ENCODE results near the gene FAM184B.
"Not testable (repeated sequence)": the region's sequence is repeated elsewhere in the genome, so short reads cannot be mapped to it uniquely, and the experiment has no call there.

FAM184B gene

DNA sequence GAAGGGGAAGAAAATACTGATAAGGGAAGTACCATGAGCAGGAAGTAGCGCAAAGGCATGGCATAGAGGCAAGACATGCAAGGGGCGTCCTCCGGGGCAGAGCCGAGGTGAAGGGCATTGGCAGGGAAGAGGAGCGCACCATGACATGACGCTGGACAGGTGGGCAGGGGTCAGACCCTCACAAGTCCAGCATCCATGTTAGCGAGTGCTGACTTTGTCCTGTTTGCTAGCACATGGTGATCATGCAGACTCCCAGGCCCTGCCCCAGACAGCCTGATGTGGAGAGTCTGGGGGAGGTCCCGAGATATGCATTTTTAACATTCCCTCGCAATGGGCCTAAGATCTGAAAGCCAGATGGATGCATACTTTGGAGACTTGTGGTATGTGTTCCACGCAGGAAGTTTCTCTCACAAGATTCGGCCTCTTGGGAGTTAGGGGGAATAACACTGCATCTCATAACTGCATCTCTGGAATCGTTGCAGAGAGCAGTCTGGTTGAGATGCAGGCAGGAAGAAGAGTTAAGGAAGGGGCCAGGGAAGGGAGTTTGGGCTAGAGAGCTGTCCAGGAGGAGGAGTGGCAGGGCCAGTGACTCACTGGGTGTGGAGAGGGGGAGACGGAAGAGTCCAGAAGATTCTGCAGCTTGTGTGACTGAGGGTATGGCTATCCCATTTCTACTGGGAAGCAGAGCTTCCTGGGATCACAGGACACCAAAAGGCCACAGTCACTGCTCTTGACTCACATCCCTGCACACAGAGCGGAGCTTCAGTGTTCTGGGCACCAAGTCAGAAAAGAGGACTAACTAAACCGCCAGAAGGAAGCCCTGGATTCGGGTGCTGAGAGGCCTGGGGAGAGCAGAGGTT, 59.7 kb downstream of the FAM184B start:
- Histone ChIP-seq H3K36me3 (ENCODE audit: control insufficient read depth, insufficient read depth, low read length) (no peaks in the 10 kb centered on the region), H3K27me3 (ENCODE audit: control insufficient read depth, insufficient read depth, low read length, poor library complexity, severe bottlenecking) (no peaks in the 10 kb centered on the region), H3K4me1 (ENCODE audit: control insufficient read depth, insufficient read depth, low read length) (no peaks in the 10 kb centered on the region), H3K27ac (ENCODE audit: insufficient read depth, low read depth, low read length, poor library complexity, severe bottlenecking) (no peak overlapping the region), H3K4me3 (ENCODE audit: insufficient read depth, low read depth, low read length) (no peak overlapping the region), H3K9me3 (ENCODE audit: control insufficient read depth, low read length) (no peaks in the 10 kb centered on the region)
- 93 to 96% methylated on average over 16 of the region's 16 CpGs for WGBS, 2 experiments

DNA sequence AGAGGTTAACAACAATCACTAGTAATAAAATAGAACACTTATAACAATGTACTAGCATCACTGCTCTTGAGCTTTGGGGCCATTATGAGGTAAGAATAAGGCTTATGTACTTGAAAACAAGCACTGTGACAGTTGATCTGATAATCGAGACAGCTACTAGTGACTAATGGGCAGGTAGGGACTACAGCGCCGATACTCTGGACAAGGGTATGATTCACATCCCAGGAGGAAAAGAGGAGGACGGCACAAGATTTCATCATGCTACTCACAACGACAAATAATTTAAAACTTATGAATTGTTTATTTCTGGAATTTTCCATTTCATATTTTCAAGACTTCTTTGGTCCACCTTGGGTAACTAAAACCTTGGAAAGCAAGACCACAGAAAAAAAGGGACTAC, 62.3 kb downstream of the FAM184B start:
- Histone ChIP-seq H3K9me3 (ENCODE audit: control insufficient read depth, low read length) (no peaks in the 10 kb centered on the region), H3K27me3 (ENCODE audit: control insufficient read depth, insufficient read depth, low read length, poor library complexity, severe bottlenecking) (no peaks in the 10 kb centered on the region), H3K27ac (ENCODE audit: insufficient read depth, low read depth, low read length, poor library complexity, severe bottlenecking) (no peak overlapping the region), H3K4me3 (ENCODE audit: insufficient read depth, low read depth, low read length) (no peak overlapping the region), H3K36me3 (ENCODE audit: control insufficient read depth, insufficient read depth, low read length) (no peaks in the 10 kb centered on the region), H3K4me1 (ENCODE audit: control insufficient read depth, insufficient read depth, low read length) (no peaks in the 10 kb centered on the region)
- WGBS, 2 experiments, result 90 to 96% methylated on average over 3 of the region's 5 CpGs

DNA sequence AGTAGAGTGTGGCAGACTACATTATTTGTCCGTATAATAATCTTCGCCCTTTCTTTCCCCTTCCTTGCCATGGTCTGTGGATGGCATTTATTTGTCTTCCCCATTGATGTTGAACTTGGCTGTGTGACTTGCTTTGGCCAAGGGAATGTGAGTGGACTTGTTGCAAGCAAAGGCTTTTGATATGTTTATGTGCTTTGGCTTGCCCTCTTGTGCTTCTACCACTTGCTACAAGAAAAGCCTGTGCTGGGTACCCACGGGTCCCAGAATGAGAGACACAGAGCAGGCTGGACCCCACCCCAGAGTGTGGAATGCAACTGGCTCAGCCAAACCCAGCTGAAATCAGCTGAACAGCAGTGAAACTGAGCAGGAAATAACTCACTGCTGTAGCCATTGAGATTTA, 63.0 kb downstream of the FAM184B start:
- Histone ChIP-seq H3K9me3 (ENCODE audit: control insufficient read depth, low read length) (no peaks in the 10 kb centered on the region), H3K4me1 (ENCODE audit: control insufficient read depth, insufficient read depth, low read length) (no peaks in the 10 kb centered on the region), H3K27ac (ENCODE audit: insufficient read depth, low read depth, low read length, poor library complexity, severe bottlenecking) (no peak overlapping the region), H3K4me3 (ENCODE audit: insufficient read depth, low read depth, low read length) (no peak overlapping the region), H3K36me3 (ENCODE audit: control insufficient read depth, insufficient read depth, low read length) (no peaks in the 10 kb centered on the region), H3K27me3 (ENCODE audit: control insufficient read depth, insufficient read depth, low read length, poor library complexity, severe bottlenecking) (no peaks in the 10 kb centered on the region)
- 78 to 83% methylated on average over 3 of the region's 3 CpGs for WGBS, 2 experiments

DNA sequence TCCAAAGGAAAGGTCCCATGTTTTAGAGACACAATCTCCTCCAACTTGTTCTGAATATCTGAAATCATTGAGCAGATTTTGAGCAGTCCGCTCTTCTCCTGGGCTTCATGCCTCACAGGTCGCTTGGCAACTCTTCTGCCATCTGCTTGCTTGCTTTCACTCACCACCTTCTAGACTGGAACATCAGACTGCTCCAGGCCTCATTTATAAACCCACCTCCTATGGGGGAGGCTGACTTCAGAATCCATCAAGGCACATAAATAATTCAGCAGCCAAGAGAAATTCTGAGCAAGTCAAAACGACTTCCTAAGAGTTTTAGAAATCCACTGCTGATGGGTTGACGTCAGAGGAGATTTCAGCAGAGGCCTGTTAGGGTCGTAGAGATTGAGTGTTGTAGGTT, 64.1 kb downstream of the FAM184B start:
- Histone ChIP-seq H3K4me1 (ENCODE audit: control insufficient read depth, insufficient read depth, low read length) (no peaks in the 10 kb centered on the region), H3K9me3 (ENCODE audit: control insufficient read depth, low read length) (no peaks in the 10 kb centered on the region), H3K36me3 (ENCODE audit: control insufficient read depth, insufficient read depth, low read length) (no peaks in the 10 kb centered on the region), H3K4me3 (ENCODE audit: insufficient read depth, low read depth, low read length) (no peak overlapping the region), H3K27ac (ENCODE audit: insufficient read depth, low read depth, low read length, poor library complexity, severe bottlenecking) (no peak overlapping the region), H3K27me3 (ENCODE audit: control insufficient read depth, insufficient read depth, low read length, poor library complexity, severe bottlenecking) (no peaks in the 10 kb centered on the region)
- WGBS, 2 experiments, result 85 to 86% methylated on average over 5 of the region's 5 CpGs

DNA sequence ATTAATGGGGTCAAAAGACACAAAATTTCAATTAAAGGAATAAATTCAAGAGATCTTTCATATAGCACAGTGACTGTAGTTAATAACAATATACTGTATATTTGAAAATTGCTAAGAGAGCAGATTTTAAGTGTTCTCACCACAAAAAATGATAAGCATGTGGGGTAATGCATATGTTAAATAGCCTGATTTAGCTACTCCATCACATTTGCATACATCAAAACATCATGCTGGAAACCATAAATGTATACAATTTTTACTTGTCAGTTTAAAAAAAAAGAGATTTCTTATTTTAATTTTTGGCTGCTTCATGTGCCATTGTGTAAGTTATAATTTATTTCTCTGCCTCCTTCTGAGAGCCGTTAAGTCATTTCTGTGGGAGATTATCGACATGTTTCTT, 65.9 kb downstream of the FAM184B start:
- Histone ChIP-seq H3K9me3 (ENCODE audit: control insufficient read depth, low read length) (no peaks in the 10 kb centered on the region), H3K27me3 (ENCODE audit: control insufficient read depth, insufficient read depth, low read length, poor library complexity, severe bottlenecking) (no peaks in the 10 kb centered on the region), H3K4me1 (ENCODE audit: control insufficient read depth, insufficient read depth, low read length) (no peaks in the 10 kb centered on the region), H3K4me3 (ENCODE audit: insufficient read depth, low read depth, low read length) (no peak overlapping the region), H3K36me3 (ENCODE audit: control insufficient read depth, insufficient read depth, low read length) (no peaks in the 10 kb centered on the region), H3K27ac (ENCODE audit: insufficient read depth, low read depth, low read length, poor library complexity, severe bottlenecking) (no peak overlapping the region)
- whole genome bisulfite sequencing, 2 experiments, result 100% methylated on average over 1 of the region's 2 CpGs; no CpG with 5 or more reads in 1 of the 2 experiments

DNA sequence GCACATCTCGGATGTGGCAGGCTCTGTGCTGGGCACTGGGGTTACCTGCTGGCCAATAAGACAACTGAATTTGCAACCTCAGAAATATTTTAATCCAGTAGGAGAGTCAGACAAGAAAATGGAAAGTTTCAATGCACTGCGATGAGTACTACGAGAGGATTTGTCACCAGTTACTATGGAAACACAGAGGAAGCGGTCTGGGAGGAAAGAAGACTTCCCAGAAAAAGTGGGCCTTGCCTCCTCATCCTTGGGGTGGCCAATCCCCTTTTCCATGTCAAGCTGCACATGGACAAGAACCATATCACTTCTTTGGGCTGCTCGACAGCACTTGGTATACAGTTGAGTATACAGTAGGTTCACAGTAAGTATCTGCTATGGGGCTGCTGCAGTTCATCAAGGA, 67.6 kb downstream of the FAM184B start:
- Histone ChIP-seq H3K27me3 (ENCODE audit: control insufficient read depth, insufficient read depth, low read length, poor library complexity, severe bottlenecking) (no peaks in the 10 kb centered on the region), H3K4me3 (ENCODE audit: insufficient read depth, low read depth, low read length) (no peak overlapping the region), H3K36me3 (ENCODE audit: control insufficient read depth, insufficient read depth, low read length) (no peaks in the 10 kb centered on the region), H3K4me1 (ENCODE audit: control insufficient read depth, insufficient read depth, low read length) (no peaks in the 10 kb centered on the region), H3K27ac (ENCODE audit: insufficient read depth, low read depth, low read length, poor library complexity, severe bottlenecking) (no peak overlapping the region), H3K9me3 (ENCODE audit: control insufficient read depth, low read length) (no peaks in the 10 kb centered on the region)
- 95% methylated on average over 5 of the region's 5 CpGs for WGBS, 2 experiments

DNA sequence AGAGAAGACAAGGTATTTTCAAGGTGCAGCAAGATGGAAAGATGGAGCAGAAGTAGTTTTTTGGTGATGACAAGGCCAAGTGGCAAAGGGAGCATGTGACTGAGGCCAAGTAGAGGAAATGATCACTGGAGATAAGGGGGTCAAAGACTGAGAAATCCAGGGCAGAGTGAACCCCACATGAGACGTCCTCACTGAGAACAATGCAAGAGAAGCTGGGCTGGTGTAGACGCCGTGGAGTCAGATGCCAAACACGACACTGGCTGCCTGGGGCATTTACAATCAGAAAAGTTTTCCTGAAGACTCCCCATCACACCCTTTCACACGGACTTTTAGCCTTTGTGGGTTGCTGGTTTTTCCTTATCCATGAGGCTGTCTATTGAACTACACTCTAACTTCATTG, 69.3 kb downstream of the FAM184B start:
- 91 to 92% methylated on average over 5 of the region's 5 CpGs for WGBS, 2 experiments
- Histone ChIP-seq H3K9me3 (ENCODE audit: control insufficient read depth, low read length) (no peaks in the 10 kb centered on the region), H3K4me3 (ENCODE audit: insufficient read depth, low read depth, low read length) (no peak overlapping the region), H3K27me3 (ENCODE audit: control insufficient read depth, insufficient read depth, low read length, poor library complexity, severe bottlenecking) (no peaks in the 10 kb centered on the region), H3K27ac (ENCODE audit: insufficient read depth, low read depth, low read length, poor library complexity, severe bottlenecking) (no peak overlapping the region), H3K36me3 (ENCODE audit: control insufficient read depth, insufficient read depth, low read length) (no peaks in the 10 kb centered on the region), H3K4me1 (ENCODE audit: control insufficient read depth, insufficient read depth, low read length) (no peaks in the 10 kb centered on the region)

DNA sequence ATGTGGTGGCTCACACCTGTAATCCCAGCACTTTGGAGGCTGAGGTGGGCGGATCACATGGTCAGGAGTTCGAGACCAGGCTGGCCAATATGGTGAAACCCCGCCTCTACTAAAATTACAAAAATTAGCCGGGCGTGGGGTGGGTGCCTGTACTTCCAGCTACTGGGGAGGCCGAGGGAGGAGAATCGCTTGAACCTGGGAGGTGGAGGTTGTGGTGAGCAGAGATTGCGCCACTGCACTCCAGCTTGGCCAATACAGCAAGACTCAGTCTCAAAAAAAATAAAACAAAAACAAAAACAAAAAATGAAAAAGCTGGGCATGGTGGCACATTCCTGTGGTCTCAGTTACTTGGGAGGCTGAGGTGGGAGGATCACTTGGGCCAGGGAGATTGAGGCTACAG, 70.2 kb downstream of the FAM184B start:
- not testable (repeated sequence) for H3K27ac ChIP-seq (ENCODE audit: insufficient read depth, low read depth, low read length, poor library complexity, severe bottlenecking)
- WGBS, 2 experiments, result 87 to 94% methylated on average over 8 of the region's 8 CpGs

DNA sequence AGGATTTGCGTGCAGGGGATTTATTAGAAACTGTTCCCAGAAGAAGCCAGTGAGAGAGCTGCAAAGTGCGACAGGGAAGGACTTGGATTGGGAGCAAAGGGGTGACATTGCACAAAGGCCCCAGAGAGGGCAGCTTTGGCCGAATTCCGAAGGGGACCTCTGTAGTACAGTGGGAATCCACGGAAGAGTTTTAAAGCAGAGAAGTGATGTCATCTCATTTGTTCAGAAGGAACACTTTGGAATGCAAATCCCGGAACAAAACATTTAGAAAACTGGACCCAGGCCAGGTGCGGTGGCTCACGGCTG, 71.7 kb downstream of the FAM184B start:
- no peak overlapping the region for H3K27ac ChIP-seq (ENCODE audit: insufficient read depth, low read depth, low read length, poor library complexity, severe bottlenecking)
- no peaks in the 10 kb centered on the region for H3K9me3 ChIP-seq (ENCODE audit: control insufficient read depth, low read length)
- H3K27me3 ChIP-seq (ENCODE audit: control insufficient read depth, insufficient read depth, low read length, poor library complexity, severe bottlenecking), result no peaks in the 10 kb centered on the region
- WGBS, 2 experiments, result 91 to 93% methylated on average over 8 of the region's 8 CpGs
- no peak overlapping the region for H3K4me3 ChIP-seq (ENCODE audit: insufficient read depth, low read depth, low read length)
- no peaks in the 10 kb centered on the region for H3K36me3 ChIP-seq (ENCODE audit: control insufficient read depth, insufficient read depth, low read length)
- H3K4me1 ChIP-seq (ENCODE audit: control insufficient read depth, insufficient read depth, low read length), result no peaks in the 10 kb centered on the region

More for the DNA sequence above, 70.2 kb downstream of the FAM184B start:
- not testable (repeated sequence) for H3K36me3 ChIP-seq (ENCODE audit: control insufficient read depth, insufficient read depth, low read length); H3K9me3 ChIP-seq (ENCODE audit: control insufficient read depth, low read length); H3K27me3 ChIP-seq (ENCODE audit: control insufficient read depth, insufficient read depth, low read length, poor library complexity, severe bottlenecking); H3K4me1 ChIP-seq (ENCODE audit: control insufficient read depth, insufficient read depth, low read length); H3K4me3 ChIP-seq (ENCODE audit: insufficient read depth, low read depth, low read length)

DNA sequence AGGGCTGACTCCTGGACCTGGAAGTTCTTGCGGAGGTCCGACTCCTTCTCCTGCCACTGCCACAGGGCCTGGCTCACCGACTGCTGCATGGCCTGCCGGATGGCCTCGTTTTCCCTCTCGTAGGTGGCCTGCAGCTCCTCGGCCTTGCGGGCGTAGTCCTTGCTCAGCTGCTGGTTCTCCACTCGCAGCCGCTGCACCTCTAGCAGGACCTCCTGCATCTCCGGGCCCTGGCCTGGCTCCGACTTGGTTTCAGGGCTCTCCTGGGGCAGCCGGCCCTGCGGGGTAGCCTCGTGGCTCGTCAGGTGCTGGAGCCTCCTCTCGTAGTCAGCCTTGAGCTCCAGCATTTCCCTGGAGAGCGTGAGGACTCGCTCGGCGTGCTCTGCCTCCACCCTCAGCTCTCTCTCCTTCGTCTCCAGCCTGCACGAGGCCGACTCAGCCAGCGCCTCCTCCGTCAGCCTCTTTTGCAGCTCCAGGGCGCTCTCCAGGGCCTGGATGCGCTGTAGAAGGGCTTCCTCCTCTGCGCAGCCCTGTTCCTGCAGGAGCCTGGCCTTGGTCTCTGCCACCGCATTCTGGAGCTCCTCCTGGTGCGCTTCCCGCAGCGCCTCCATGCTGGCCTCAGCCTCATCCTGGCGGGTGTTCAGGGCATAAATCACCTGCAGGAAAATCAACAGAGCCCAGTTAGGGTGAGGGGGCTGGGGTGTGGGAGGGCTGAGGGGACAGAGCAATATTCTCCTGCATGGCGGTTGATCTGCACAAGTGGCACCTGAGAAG, 72.2 kb downstream of the FAM184B start:
- WGBS, 2 experiments, result 91 to 92% methylated on average over 36 of the region's 36 CpGs

More for the DNA sequence above, 72.2 kb downstream of the FAM184B start:
- Histone ChIP-seq H3K36me3 (ENCODE audit: control insufficient read depth, insufficient read depth, low read length) (no peaks in the 10 kb centered on the region), H3K27me3 (ENCODE audit: control insufficient read depth, insufficient read depth, low read length, poor library complexity, severe bottlenecking) (no peaks in the 10 kb centered on the region), H3K27ac (ENCODE audit: insufficient read depth, low read depth, low read length, poor library complexity, severe bottlenecking) (no peak overlapping the region), H3K9me3 (ENCODE audit: control insufficient read depth, low read length) (no peaks in the 10 kb centered on the region), H3K4me3 (ENCODE audit: insufficient read depth, low read depth, low read length) (no peak overlapping the region), H3K4me1 (ENCODE audit: control insufficient read depth, insufficient read depth, low read length) (no peaks in the 10 kb centered on the region)
